Activated T-cell treated with anti-CD3 and anti-CD28 coated beads, Interleukin-2, amount 50 U/mL, for 4 hours (primary cell): ENCODE results near the gene KCNK16. TPM values are rescaled to one million over a fixed set of nuclear protein-coding genes. Genes with fewer than 3 reads are reported as not detected.
"Not testable (repeated sequence)": the region's sequence is repeated elsewhere in the genome, so short reads cannot be mapped to it uniquely, and the experiment has no call there.

Experiments used
- ATAC-seq, 2 donors: fragments of 200-7000 bp; cut with Tn5 transposase; one replicate each; pipeline ENCODE4 v1.10.0; 2021
- DNase-seq: peaks from one replicate; pipeline ENCODE4 v3.0.0-alpha.2; 2020
- H3K27me3 Mint-ChIP-seq: one replicate; pipeline ENCODE4 v1.8.0; 2021; ENCODE audit warnings: low read depth, mixed read lengths
- H3K36me3 Mint-ChIP-seq: one replicate; pipeline ENCODE4 v1.8.0; 2022; ENCODE audit warnings: mixed read lengths; ENCODE audit not compliant: insufficient read depth
- H3K4me1 Mint-ChIP-seq: one replicate; pipeline ENCODE4 v1.8.0; 2021; ENCODE audit warnings: low read depth, mixed read lengths
- H3K4me3 Mint-ChIP-seq: one replicate; pipeline ENCODE4 v1.8.0; 2021; ENCODE audit warnings: mild to moderate bottlenecking, moderate library complexity, mixed read lengths
- H3K9me3 Mint-ChIP-seq: one replicate; pipeline ENCODE4 v1.8.0; 2021; ENCODE audit warnings: mixed read lengths
- total RNA-seq, 3 donors: library from RNA; stranded (reverse); gene quantifications; one replicate each; pipeline ENCODE4 v1.2.1, GENCODE V29; 2021

KCNK16 gene
- total RNA-seq, 3 donors from 2014 or later = not detected

GRCh38 chr6:39286596-39286995 is 35.9 kb downstream of the KCNK16 start:
- not testable (repeated sequence) for H3K9me3 Mint-ChIP-seq, H3K27me3 Mint-ChIP-seq, H3K36me3 Mint-ChIP-seq, DNase-seq, H3K4me1 Mint-ChIP-seq, ATAC-seq, H3K4me3 Mint-ChIP-seq

GRCh38 chr6:39282774-39283173 is 39.7 kb downstream of the KCNK16 start:
- DNase-seq = no peak
- Mint-ChIP-seq H3K4me3 (no peak overlapping the region), H3K9me3 (no peaks in the 10 kb centered on the region), H3K36me3 (no peaks in the 10 kb centered on the region), H3K4me1 (no peaks in the 10 kb centered on the region), H3K27me3 (peaks cover 4% of the 10 kb centered on the region)
- ATAC-seq = no peak

GRCh38 chr6:39281312-39281980 is 41.1 kb downstream of the KCNK16 start:
- H3K27me3 Mint-ChIP-seq = peaks cover 4% of the 10 kb centered on the region

GRCh38 chr6:39280247-39280731 is 42.2 kb downstream of the KCNK16 start:
- Mint-ChIP-seq H3K4me3 (no peak overlapping the region), H3K4me1 (no peaks in the 10 kb centered on the region), H3K27me3 (peaks cover 1% of the 10 kb centered on the region), H3K36me3 (no peaks in the 10 kb centered on the region), H3K9me3 (no peaks in the 10 kb centered on the region)
- DNase-seq (no peak), ATAC-seq (no peak)

More at GRCh38 chr6:39281312-39281980, 41.1 kb downstream of the KCNK16 start:
- Mint-ChIP-seq H3K4me3 (no peak overlapping the region), H3K9me3 (no peaks in the 10 kb centered on the region), H3K4me1 (no peaks in the 10 kb centered on the region), H3K36me3 (no peaks in the 10 kb centered on the region)
- peak in 1 of 2 donors; percentile 14 for ATAC-seq
- no peak for DNase-seq

GRCh38 chr6:39279539-39279938 is 43.0 kb downstream of the KCNK16 start:
- Mint-ChIP-seq H3K4me3 (no peak overlapping the region), H3K4me1 (no peaks in the 10 kb centered on the region), H3K36me3 (no peaks in the 10 kb centered on the region), H3K27me3 (peaks cover 1% of the 10 kb centered on the region), H3K9me3 (no peaks in the 10 kb centered on the region)
- no peak for ATAC-seq
- DNase-seq = no peak

- no peak overlapping the region for H3K4me3 Mint-ChIP-seq
- H3K4me1 Mint-ChIP-seq = no peaks in the 10 kb centered on the region
- no peaks in the 10 kb centered on the region for H3K27me3 Mint-ChIP-seq
- ATAC-seq (no peak), DNase-seq (no peak)
- H3K36me3 Mint-ChIP-seq = no peaks in the 10 kb centered on the region
- no peaks in the 10 kb centered on the region for H3K9me3 Mint-ChIP-seq
Observed at GRCh38 chr6:39276379-39276995, 46.0 kb downstream of the KCNK16 start.

GRCh38 chr6:39274903-39275302 is 47.6 kb downstream of the KCNK16 start:
- DNase-seq (no peak), ATAC-seq (no peak)
- Mint-ChIP-seq H3K9me3 (no peaks in the 10 kb centered on the region), H3K36me3 (no peaks in the 10 kb centered on the region), H3K4me1 (no peaks in the 10 kb centered on the region), H3K27me3 (no peaks in the 10 kb centered on the region), H3K4me3 (no peak overlapping the region)

- Mint-ChIP-seq H3K36me3 (no peaks in the 10 kb centered on the region), H3K27me3 (no peaks in the 10 kb centered on the region), H3K4me3 (no peak overlapping the region), H3K4me1 (no peaks in the 10 kb centered on the region), H3K9me3 (no peaks in the 10 kb centered on the region)
- no peak for DNase-seq
- ATAC-seq = no peak
Observed at GRCh38 chr6:39274471-39274870, 48.0 kb downstream of the KCNK16 start.

- DNase-seq = no peak
- no peak for ATAC-seq
- Mint-ChIP-seq H3K4me3 (no peak overlapping the region), H3K9me3 (no peaks in the 10 kb centered on the region), H3K4me1 (no peaks in the 10 kb centered on the region), H3K36me3 (no peaks in the 10 kb centered on the region), H3K27me3 (no peaks in the 10 kb centered on the region)
Observed at GRCh38 chr6:39273406-39273821, 49.1 kb downstream of the KCNK16 start.

GRCh38 chr6:39269961-39270360 is 52.5 kb downstream of the KCNK16 start:
- ATAC-seq = no peak
- H3K9me3 Mint-ChIP-seq = no peaks in the 10 kb centered on the region
- H3K4me1 Mint-ChIP-seq = no peaks in the 10 kb centered on the region
- DNase-seq = no peak
- H3K4me3 Mint-ChIP-seq = no peak overlapping the region
- no peaks in the 10 kb centered on the region for H3K36me3 Mint-ChIP-seq
- no peaks in the 10 kb centered on the region for H3K27me3 Mint-ChIP-seq

GRCh38 chr6:39268721-39269120 is 53.8 kb downstream of the KCNK16 start:
- no peak for DNase-seq
- no peaks in the 10 kb centered on the region for H3K36me3 Mint-ChIP-seq
- no peaks in the 10 kb centered on the region for H3K9me3 Mint-ChIP-seq
- H3K27me3 Mint-ChIP-seq = no peaks in the 10 kb centered on the region
- H3K4me1 Mint-ChIP-seq = peaks cover 2% of the 10 kb centered on the region
- ATAC-seq = no peak
- H3K4me3 Mint-ChIP-seq = no peak overlapping the region

- Mint-ChIP-seq H3K4me3 (no peak overlapping the region), H3K36me3 (no peaks in the 10 kb centered on the region), H3K27me3 (no peaks in the 10 kb centered on the region), H3K9me3 (no peaks in the 10 kb centered on the region), H3K4me1 (peaks cover 5% of the 10 kb centered on the region)
- DNase-seq = no peak
- ATAC-seq = no peak
Observed at GRCh38 chr6:39268171-39268570, 54.3 kb downstream of the KCNK16 start.

GRCh38 chr6:39266782-39267355 is 55.6 kb downstream of the KCNK16 start:
- Mint-ChIP-seq H3K4me1 (peaks cover 5% of the 10 kb centered on the region), H3K36me3 (no peaks in the 10 kb centered on the region), H3K27me3 (peaks cover 3% of the 10 kb centered on the region), H3K9me3 (no peaks in the 10 kb centered on the region), H3K4me3 (no peak overlapping the region)
- DNase-seq = no peak
- no peak for ATAC-seq

GRCh38 chr6:39266375-39266774 is 56.1 kb downstream of the KCNK16 start:
- Mint-ChIP-seq H3K36me3 (no peaks in the 10 kb centered on the region), H3K4me1 (peaks cover 5% of the 10 kb centered on the region), H3K4me3 (no peak overlapping the region), H3K9me3 (no peaks in the 10 kb centered on the region), H3K27me3 (peaks cover 5% of the 10 kb centered on the region)
- ATAC-seq (no peak), DNase-seq (no peak)
